RWPE2 (cell line): ENCODE data around the gene KYAT1.

ENCODE experiments used
- ATAC-seq: fragments of 200-7000 bp; cut with Tn5 transposase; 3 replicates; pipeline ENCODE4 v1.9.1; 2021; ENCODE audit warnings: low read depth
- DNase-seq: peaks from one replicate; pipeline ENCODE4 v3.0.0-alpha.2; 2020; ENCODE audit warnings: low spot score
- H3K27ac ChIP-seq: fragments of 450-650 bp; 2 replicates; pipeline ENCODE4 v1.5.1; 2017; ENCODE audit warnings: mild to moderate bottlenecking; ENCODE audit not compliant: poor library complexity, severe bottlenecking
- H3K27me3 ChIP-seq: fragments of 250-450 bp; sonication (Bioruptor Pico); 2 replicates; pipeline ENCODE4 v1.5.1; 2021; ENCODE audit warnings: mild to moderate bottlenecking, moderate library complexity; ENCODE audit not compliant: insufficient read depth, poor library complexity, severe bottlenecking
- H3K36me3 ChIP-seq: fragments of 250-450 bp; sonication (Bioruptor Pico); 2 replicates; pipeline ENCODE4 v1.5.1; 2020; ENCODE audit warnings: low read depth, mild to moderate bottlenecking, moderate library complexity
- H3K4me1 ChIP-seq: fragments of 250-450 bp; sonication (Bioruptor Pico); 2 replicates; pipeline ENCODE4 v1.5.1; 2021; ENCODE audit warnings: mild to moderate bottlenecking, moderate library complexity; ENCODE audit not compliant: insufficient read depth, poor library complexity, severe bottlenecking
- H3K4me3 ChIP-seq: fragments of 250-450 bp; sonication (Bioruptor Pico); 2 replicates; pipeline ENCODE4 v1.5.1; 2021; ENCODE audit warnings: mild to moderate bottlenecking, moderate library complexity; ENCODE audit not compliant: severe bottlenecking
- H3K9me3 ChIP-seq: fragments of 250-450 bp; sonication (Bioruptor Pico); 2 replicates; pipeline ENCODE4 v1.5.1; 2021; ENCODE audit warnings: mild to moderate bottlenecking, moderate library complexity; ENCODE audit not compliant: severe bottlenecking
- TF ChIP-seq, protein P1 (sequence below): fragments of 450-650 bp; IDR thresholded peaks from one replicate; pipeline ENCODE4 v1.5.1; 2017; ENCODE audit warnings: mild to moderate bottlenecking, moderate library complexity; ENCODE audit not compliant: poor library complexity, severe bottlenecking

KYAT1 gene

DNA sequence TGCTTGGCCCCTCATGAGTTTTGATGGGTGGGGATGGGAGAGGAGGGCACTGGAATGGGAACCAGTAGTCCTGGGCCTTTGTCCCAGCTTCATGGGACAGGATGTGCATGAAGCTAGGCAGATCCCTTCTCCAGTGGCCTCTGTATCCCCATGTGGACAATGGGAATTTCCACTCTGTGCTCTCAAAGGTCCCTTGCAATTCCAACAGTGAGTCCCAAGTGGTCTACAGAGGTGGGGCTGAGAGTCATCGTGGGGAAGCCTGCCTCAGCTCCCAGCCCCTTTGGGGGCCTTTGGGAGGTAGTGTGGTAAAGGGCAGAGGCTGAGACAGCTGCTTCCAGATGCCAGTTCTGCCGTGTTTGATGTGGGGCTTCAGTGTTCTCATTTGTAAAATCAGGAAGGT is 37.2 kb upstream of the KYAT1 start:
- DNase-seq = no peak

DNA sequence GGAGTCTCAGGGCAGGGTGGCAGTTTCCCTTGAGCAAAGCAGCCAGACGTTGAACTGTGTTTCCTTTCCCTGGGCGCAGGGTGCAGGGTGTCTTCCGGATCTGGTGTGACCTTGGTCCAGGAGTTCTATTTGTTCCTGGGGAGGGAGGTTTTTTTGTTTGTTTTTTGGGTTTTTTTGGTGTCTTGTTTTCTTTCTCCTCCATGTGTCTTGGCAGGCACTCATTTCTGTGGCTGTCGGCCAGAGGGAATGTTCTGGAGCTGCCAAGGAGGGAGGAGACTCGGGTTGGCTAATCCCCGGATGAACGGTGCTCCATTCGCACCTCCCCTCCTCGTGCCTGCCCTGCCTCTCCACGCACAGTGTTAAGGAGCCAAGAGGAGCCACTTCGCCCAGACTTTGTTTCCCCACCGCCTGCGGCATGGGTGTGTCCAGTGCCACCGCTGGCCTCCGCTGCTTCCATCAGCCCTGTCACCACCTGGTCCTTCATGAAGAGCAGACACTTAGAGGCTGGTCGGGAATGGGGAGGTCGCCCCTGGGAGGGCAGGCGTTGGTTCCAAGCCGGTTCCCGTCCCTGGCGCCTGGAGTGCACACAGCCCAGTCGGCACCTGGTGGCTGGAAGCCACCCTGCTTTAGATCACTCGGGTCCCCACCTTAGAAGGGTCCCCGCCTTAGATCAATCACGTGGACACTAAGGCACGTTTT is 35.5 kb upstream of the KYAT1 start:
- ATAC-seq = no peak
- peaks cover 39% of the 10 kb centered on the region for H3K4me1 ChIP-seq
- H3K27ac ChIP-seq = peak overlapping the region; percentile 100
- H3K27me3 ChIP-seq = no peaks in the 10 kb centered on the region
- H3K36me3 ChIP-seq = peaks cover 61% of the 10 kb centered on the region
- H3K4me3 ChIP-seq = no peak overlapping the region
- TF ChIP-seq, protein P1, sequence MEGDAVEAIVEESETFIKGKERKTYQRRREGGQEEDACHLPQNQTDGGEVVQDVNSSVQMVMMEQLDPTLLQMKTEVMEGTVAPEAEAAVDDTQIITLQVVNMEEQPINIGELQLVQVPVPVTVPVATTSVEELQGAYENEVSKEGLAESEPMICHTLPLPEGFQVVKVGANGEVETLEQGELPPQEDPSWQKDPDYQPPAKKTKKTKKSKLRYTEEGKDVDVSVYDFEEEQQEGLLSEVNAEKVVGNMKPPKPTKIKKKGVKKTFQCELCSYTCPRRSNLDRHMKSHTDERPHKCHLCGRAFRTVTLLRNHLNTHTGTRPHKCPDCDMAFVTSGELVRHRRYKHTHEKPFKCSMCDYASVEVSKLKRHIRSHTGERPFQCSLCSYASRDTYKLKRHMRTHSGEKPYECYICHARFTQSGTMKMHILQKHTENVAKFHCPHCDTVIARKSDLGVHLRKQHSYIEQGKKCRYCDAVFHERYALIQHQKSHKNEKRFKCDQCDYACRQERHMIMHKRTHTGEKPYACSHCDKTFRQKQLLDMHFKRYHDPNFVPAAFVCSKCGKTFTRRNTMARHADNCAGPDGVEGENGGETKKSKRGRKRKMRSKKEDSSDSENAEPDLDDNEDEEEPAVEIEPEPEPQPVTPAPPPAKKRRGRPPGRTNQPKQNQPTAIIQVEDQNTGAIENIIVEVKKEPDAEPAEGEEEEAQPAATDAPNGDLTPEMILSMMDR = no peak
- no peak for DNase-seq
- H3K9me3 ChIP-seq = no peaks in the 10 kb centered on the region

More for the DNA sequence above, 37.2 kb upstream of the KYAT1 start:
- no peak for ATAC-seq
- Histone ChIP-seq H3K27me3 (no peaks in the 10 kb centered on the region), H3K4me3 (no peak overlapping the region), H3K36me3 (peaks cover 47% of the 10 kb centered on the region), H3K4me1 (peaks cover 24% of the 10 kb centered on the region), H3K9me3 (no peaks in the 10 kb centered on the region), H3K27ac (peak overlapping the region; percentile 100)
- TF ChIP-seq, protein P1 = no peak

DNA sequence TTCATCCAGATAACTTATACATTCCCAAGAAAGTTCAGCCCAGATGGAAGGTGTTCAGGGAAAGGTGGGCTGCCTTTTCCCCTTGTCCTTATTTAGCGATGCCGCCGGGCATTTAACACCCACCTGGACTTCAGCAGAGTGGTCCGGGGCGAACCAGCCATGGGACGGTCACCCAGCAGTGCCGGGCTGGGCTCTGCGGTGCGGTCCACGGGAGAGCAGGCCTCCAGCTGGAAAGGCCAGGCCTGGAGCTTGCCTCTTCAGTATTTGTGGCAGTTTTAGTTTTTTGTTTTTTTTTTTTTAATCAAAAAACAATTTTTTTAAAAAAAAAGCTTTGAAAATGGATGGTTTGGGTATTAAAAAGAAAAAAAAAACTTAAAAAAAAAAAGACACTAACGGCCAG is 35.0 kb upstream of the KYAT1 start:
- DNase-seq = no peak
- Histone ChIP-seq H3K27ac (peak overlapping the region; percentile 100), H3K4me3 (no peak overlapping the region), H3K27me3 (no peaks in the 10 kb centered on the region), H3K9me3 (no peaks in the 10 kb centered on the region), H3K36me3 (peaks cover 65% of the 10 kb centered on the region), H3K4me1 (peaks cover 44% of the 10 kb centered on the region)
- no peak for ATAC-seq
- TF ChIP-seq, protein P1 = no peak

DNA sequence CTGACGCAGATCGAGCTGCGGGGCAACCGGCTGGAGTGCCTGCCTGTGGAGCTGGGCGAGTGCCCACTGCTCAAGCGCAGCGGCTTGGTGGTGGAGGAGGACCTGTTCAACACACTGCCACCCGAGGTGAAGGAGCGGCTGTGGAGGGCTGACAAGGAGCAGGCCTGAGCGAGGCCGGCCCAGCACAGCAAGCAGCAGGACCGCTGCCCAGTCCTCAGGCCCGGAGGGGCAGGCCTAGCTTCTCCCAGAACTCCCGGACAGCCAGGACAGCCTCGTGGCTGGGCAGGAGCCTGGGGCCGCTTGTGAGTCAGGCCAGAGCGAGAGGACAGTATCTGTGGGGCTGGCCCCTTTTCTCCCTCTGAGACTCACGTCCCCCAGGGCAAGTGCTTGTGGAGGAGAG is 34.5 kb upstream of the KYAT1 start:
- Histone ChIP-seq H3K36me3 (peaks cover 68% of the 10 kb centered on the region), H3K4me3 (no peak overlapping the region), H3K9me3 (no peaks in the 10 kb centered on the region), H3K27ac (peak overlapping the region; percentile 100), H3K4me1 (peaks cover 49% of the 10 kb centered on the region), H3K27me3 (no peaks in the 10 kb centered on the region)
- DNase-seq (no peak), ATAC-seq (no peak)
- TF ChIP-seq, protein P1 = no peak

DNA sequence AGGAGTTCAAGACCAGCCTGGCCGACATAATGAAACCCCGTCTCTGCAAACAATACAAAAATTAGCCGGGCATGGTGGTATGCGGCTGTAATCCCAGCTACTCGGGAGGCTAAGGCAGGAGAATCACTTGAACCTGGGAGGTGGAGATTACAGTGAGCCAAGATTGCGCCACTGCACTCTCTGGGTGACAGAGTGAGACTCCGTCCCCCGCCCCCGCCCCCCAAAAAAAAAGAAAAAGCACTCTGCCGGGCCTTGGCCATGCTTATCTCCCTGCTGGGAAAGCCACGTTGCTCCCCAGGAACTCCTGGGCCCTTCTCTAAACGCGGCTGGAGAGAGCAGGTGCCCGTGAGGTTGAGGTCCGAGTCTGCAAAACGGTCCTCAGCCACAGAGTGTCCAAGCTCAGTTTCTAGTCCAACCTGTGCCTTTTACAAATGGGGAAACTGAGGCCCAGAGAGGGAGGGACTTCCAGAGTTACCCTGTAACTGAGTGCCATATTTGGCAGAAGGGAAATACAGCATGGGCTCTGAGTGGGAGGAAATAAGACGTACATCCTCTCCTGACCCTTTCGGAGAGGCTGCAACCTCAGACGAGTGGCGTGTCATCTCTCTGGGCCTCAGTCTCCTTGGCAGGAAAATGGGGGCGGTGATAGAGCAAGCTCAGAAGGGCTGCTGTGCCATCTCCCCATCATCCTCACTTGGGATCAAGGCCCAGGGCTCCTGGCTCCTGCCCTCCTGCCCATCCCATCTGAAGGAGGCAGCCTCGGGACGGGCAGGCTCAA is 32.4 kb upstream of the KYAT1 start:
- peaks cover 44% of the 10 kb centered on the region for H3K4me1 ChIP-seq
- DNase-seq (no peak), ATAC-seq (no peak)
- H3K4me3 ChIP-seq = peak overlapping the region; percentile 21
- no peaks in the 10 kb centered on the region for H3K9me3 ChIP-seq
- H3K36me3 ChIP-seq = peaks cover 89% of the 10 kb centered on the region
- peak overlapping the region; percentile 100 for H3K27ac ChIP-seq
- TF ChIP-seq, protein P1 = no peak
- no peaks in the 10 kb centered on the region for H3K27me3 ChIP-seq
